GM23338 (cell line): Measurements from ENCODE around the gene ETFBKMT. TPM values are rescaled to one million over a fixed set of nuclear protein-coding genes. Genes with fewer than 3 reads are reported as not detected.

ENCODE experiments used
- ATAC-seq: fragments of 200-7000 bp; cut with Tn5 transposase; 3 replicates; pipeline ENCODE4 v1.9.1; 2020
- DNase-seq: peaks from one replicate; pipeline ENCODE4 v3.0.0-alpha.2; 2015; ENCODE audit warnings: low spot score
- H2AFZ ChIP-seq: fragments of 200-600 bp; sonication (generic); 2 replicates; pipeline ENCODE4 v1.8.0; 2016; ENCODE audit warnings: antibody characterized with exemption, mild to moderate bottlenecking, moderate library complexity
- H3F3A ChIP-seq: fragments of 200-600 bp; sonication (generic); replicated peaks from 2 replicates; pipeline ENCODE4 v1.8.0; 2017; ENCODE audit warnings: antibody characterized with exemption, mixed run types, low read depth
- H3K27ac ChIP-seq: fragments of 200-600 bp; sonication (generic); 2 replicates; pipeline ENCODE4 v1.6.1; 2016; ENCODE audit warnings: low read depth
- H3K27me3 ChIP-seq: fragments of 200-600 bp; sonication (generic); 2 replicates; pipeline ENCODE4 v1.8.0; 2016; ENCODE audit warnings: mild to moderate bottlenecking, mixed run types, moderate library complexity; ENCODE audit not compliant: insufficient read depth
- H3K36me3 ChIP-seq: fragments of 200-600 bp; sonication (generic); 2 replicates; pipeline ENCODE4 v1.8.0; 2016; ENCODE audit warnings: mild to moderate bottlenecking; ENCODE audit not compliant: insufficient read depth
- H3K4me1 ChIP-seq: fragments of 200-600 bp; sonication (generic); 2 replicates; pipeline ENCODE4 v1.8.0; 2016; ENCODE audit warnings: mild to moderate bottlenecking, moderate library complexity; ENCODE audit not compliant: insufficient read depth
- H3K4me2 ChIP-seq: fragments of 200-600 bp; sonication (generic); 2 replicates; pipeline ENCODE4 v1.7.1; 2017; ENCODE audit warnings: mixed run types
- H3K4me3 ChIP-seq: fragments of 200-600 bp; sonication (generic); 2 replicates; pipeline ENCODE4 v1.6.1; 2016; ENCODE audit warnings: mixed run types
- H3K79me2 ChIP-seq: fragments of 200-600 bp; sonication (generic); replicated peaks from 2 replicates; pipeline ENCODE4 v1.8.0; 2017; ENCODE audit warnings: mild to moderate bottlenecking; ENCODE audit not compliant: insufficient read depth
- H3K9me2 ChIP-seq: fragments of 200-600 bp; sonication (generic); 2 replicates; pipeline ENCODE4 v1.8.0; 2017; ENCODE audit not compliant: insufficient read depth
- H4K20me1 ChIP-seq: fragments of 200-600 bp; sonication (generic); replicated peaks from 2 replicates; pipeline ENCODE4 v1.8.0; 2017; ENCODE audit warnings: mild to moderate bottlenecking; ENCODE audit not compliant: insufficient read depth
- H3K27ac Mint-ChIP-seq: 2 replicates; pipeline ENCODE4 v1.8.0; 2020; ENCODE audit warnings: inconsistent platforms, mild to moderate bottlenecking, moderate library complexity, mixed read lengths
- H3K27me3 Mint-ChIP-seq: 3 replicates; pipeline ENCODE4 v1.8.0; 2022; ENCODE audit warnings: low read depth, mild to moderate bottlenecking, moderate library complexity, mixed read lengths, inconsistent platforms; ENCODE audit not compliant: insufficient read depth, poor library complexity
- H3K36me3 Mint-ChIP-seq: 3 replicates; pipeline ENCODE4 v1.8.0; 2021; ENCODE audit warnings: low read depth, mild to moderate bottlenecking, inconsistent platforms, moderate library complexity, mixed read lengths
- H3K4me1 Mint-ChIP-seq: 3 replicates; pipeline ENCODE4 v1.8.0; 2020; ENCODE audit warnings: mild to moderate bottlenecking, inconsistent platforms, mixed read lengths
- H3K4me3 Mint-ChIP-seq: 3 replicates; pipeline ENCODE4 v1.8.0; 2021; ENCODE audit warnings: moderate library complexity, mild to moderate bottlenecking, inconsistent platforms, mixed read lengths
- H3K9me3 Mint-ChIP-seq: 3 replicates; pipeline ENCODE4 v1.8.0; 2020; ENCODE audit warnings: moderate library complexity, mild to moderate bottlenecking, inconsistent platforms, mixed read lengths
- CREB1 ChIP-seq: fragments of 250-450 bp; sonication (Bioruptor Pico); IDR thresholded peaks from 2 replicates; pipeline ENCODE4 v1.5.0; 2020; ENCODE audit warnings: low read depth, mild to moderate bottlenecking, moderate library complexity
- CTCF ChIP-seq, 2 experiments: fragments of 200-600 bp in 1 of 2; sonication (generic) in 1 of 2; conservative IDR thresholded peaks; 2 replicates each; pipeline versions ENCODE4 v1.5.1 to v1.6.1; 2016 to 2017; ENCODE audit warnings: antibody characterized with exemption in 2 of 2, low read depth in 2 of 2, mild to moderate bottlenecking in 2 of 2, moderate library complexity in 1 of 2
- ETS1 ChIP-seq: IDR thresholded peaks from 2 replicates; pipeline ENCODE4 v1.6.1; 2016; ENCODE audit warnings: antibody characterized with exemption
- EZH2phosphoT487 ChIP-seq: fragments of 200-600 bp; sonication (generic); IDR thresholded peaks from one replicate; pipeline ENCODE4 v1.8.1; 2018; ENCODE audit warnings: antibody characterized with exemption; ENCODE audit not compliant: unreplicated experiment
- JUNB ChIP-seq: IDR thresholded peaks from one replicate; pipeline ENCODE4 v1.6.1; 2016; ENCODE audit warnings: antibody characterized with exemption; ENCODE audit not compliant: unreplicated experiment
- POLR2AphosphoS5 ChIP-seq: IDR thresholded peaks from 2 replicates; pipeline ENCODE4 v1.6.1; 2016; ENCODE audit warnings: antibody characterized with exemption, low read depth
- STAT1 ChIP-seq: IDR thresholded peaks from one replicate; pipeline ENCODE4 v1.6.1; 2016; ENCODE audit warnings: antibody characterized with exemption; ENCODE audit not compliant: unreplicated experiment
- ZNF331 ChIP-seq: fragments of 250-450 bp; sonication (Bioruptor Pico); IDR thresholded peaks from 2 replicates; pipeline ENCODE4 v1.5.0; 2020; ENCODE audit warnings: low read depth, mild to moderate bottlenecking, moderate library complexity
- ZNF462 ChIP-seq: fragments of 250-450 bp; sonication (Bioruptor Pico); IDR thresholded peaks from 2 replicates; pipeline ENCODE4 v1.5.0; 2020; ENCODE audit warnings: mild to moderate bottlenecking, moderate library complexity
- polyA plus RNA-seq: library from polyadenylated mRNA; unstranded; fragments of >200 nt; fragmentation: Nextera tagmentation; extraction: Ambion mirVana; gene quantifications from 2 replicates; pipeline ENCODE4 v1.2.1, GENCODE V29; 2016
- total RNA-seq: library from RNA; depleted of rRNA; stranded (reverse); fragments of >200 nt; shearing (Covaris generic); gene quantifications from 2 replicates; pipeline ENCODE4 v1.2.3, GENCODE V29; 2014

ETFBKMT gene
- total and polyA plus RNA-seq, 2 experiments from 2014 or later: 0.79 to 3.2 TPM

GRCh38 chr12:31631809-31632208, 27.7 kb upstream of the ETFBKMT start:
- no peak overlapping the region for H3K27ac ChIP-seq
- Mint-ChIP-seq H3K36me3 (no peaks in the 10 kb centered on the region), H3K27ac (no peak overlapping the region)

GRCh38 chr12:31633464-31633863, 26.0 kb upstream of the ETFBKMT start:
- ATAC-seq: no peak
- no peak for DNase-seq
- Histone ChIP-seq H4K20me1 (no peaks in the 10 kb centered on the region), H3K27ac (no peak overlapping the region), H3K27me3 (no peaks in the 10 kb centered on the region), H3K4me2 (no peak overlapping the region), H3K4me3 (no peak overlapping the region), H3K79me2 (no peaks in the 10 kb centered on the region), H2AFZ (no peak overlapping the region), H3F3A (no peaks in the 10 kb centered on the region), H3K4me1 (no peaks in the 10 kb centered on the region), H3K9me2 (no peaks in the 10 kb centered on the region), H3K36me3 (no peaks in the 10 kb centered on the region)
- H3K9me3 Mint-ChIP-seq: no peaks in the 10 kb centered on the region; the same call in 2 of the 3 replicates
- no peaks in the 10 kb centered on the region for H3K36me3 Mint-ChIP-seq
- H3K4me3 Mint-ChIP-seq: no peak overlapping the region
- no peak for TF ChIP-seq POLR2AphosphoS5
- TF ChIP-seq ZNF331: no peak
- no peak for TF ChIP-seq CREB1 (CRISPR knock-in tag)
- no peak for TF ChIP-seq EZH2phosphoT487
- H3K27ac Mint-ChIP-seq: no peak overlapping the region
- peaks cover 4% of the 10 kb centered on the region for H3K27me3 Mint-ChIP-seq
- H3K4me1 Mint-ChIP-seq: peaks cover 6% of the 10 kb centered on the region; the same call in 2 of the 3 replicates

More at GRCh38 chr12:31631809-31632208, 27.7 kb upstream of the ETFBKMT start:
- Histone ChIP-seq H2AFZ (0 out of 2 replicates have a peak overlapping the region, but pooled peaks have one; percentile 63), H3K4me3 (no peak overlapping the region), H3K9me2 (no peaks in the 10 kb centered on the region), H3K27me3 (no peaks in the 10 kb centered on the region), H4K20me1 (no peaks in the 10 kb centered on the region), H3K4me1 (no peaks in the 10 kb centered on the region), H3F3A (no peaks in the 10 kb centered on the region), H3K4me2 (no peak overlapping the region), H3K36me3 (no peaks in the 10 kb centered on the region), H3K79me2 (no peaks in the 10 kb centered on the region)
- Mint-ChIP-seq H3K9me3 (no peaks in the 10 kb centered on the region; the same call in 2 of the 3 replicates), H3K27me3 (peaks cover 2% of the 10 kb centered on the region), H3K4me1 (peaks cover 6% of the 10 kb centered on the region), H3K4me3 (no peak overlapping the region)
- ATAC-seq (no peak), DNase-seq (no peak)
- no peak for TF ChIP-seq ZNF331
- no peak for TF ChIP-seq CTCF (conservative IDR thresholded peaks at IDR 0.05; ENCODE audit: low read depth in 2 of 2)
- no peak for TF ChIP-seq POLR2AphosphoS5
- no peak for TF ChIP-seq ETS1

GRCh38 chr12:31634620-31635019, 24.9 kb upstream of the ETFBKMT start:
- no peak overlapping the region for H3K27ac ChIP-seq
- Mint-ChIP-seq H3K9me3 (no peaks in the 10 kb centered on the region; the same call in 2 of the 3 replicates), H3K4me1 (peaks cover 6% of the 10 kb centered on the region; the same call in 2 of the 3 replicates), H3K4me3 (no peak overlapping the region), H3K27me3 (peaks cover 4% of the 10 kb centered on the region), H3K27ac (no peak overlapping the region), H3K36me3 (no peaks in the 10 kb centered on the region)
- no peak overlapping the region for H3K4me3 ChIP-seq
- DNase-seq (no peak), ATAC-seq (no peak)
- no peaks in the 10 kb centered on the region for H3K36me3 ChIP-seq
- no peaks in the 10 kb centered on the region for H3K27me3 ChIP-seq
- H3K79me2 ChIP-seq: no peaks in the 10 kb centered on the region
- H3F3A ChIP-seq: no peaks in the 10 kb centered on the region
- no peaks in the 10 kb centered on the region for H3K4me1 ChIP-seq
- H3K4me2 ChIP-seq: no peak overlapping the region
- no peaks in the 10 kb centered on the region for H4K20me1 ChIP-seq
- H3K9me2 ChIP-seq: no peaks in the 10 kb centered on the region
- H2AFZ ChIP-seq: no peak overlapping the region
- TF ChIP-seq STAT1 (no peak), ZNF462 (CRISPR knock-in tag) (no peak), JUNB (no peak), POLR2AphosphoS5 (no peak)
